ENCODE results near the gene ZDHHC24. TPM values are rescaled to one million over a fixed set of nuclear protein-coding genes. Genes with fewer than 3 reads are reported as not detected.

ZDHHC24 gene
- total RNA-seq, 2 experiments from 2014 or later, result 16.8 to 16.9 TPM

Other genes starting within 250 kb of the ZDHHC24 start
- gene CD248, start 229.0 kb downstream of the ZDHHC24 start, total RNA-seq, result 1 to 10 TPM; 2.4 to 2.5 TPM
- 1 to 10 TPM; 1.1 to 1.6 TPM for gene RIN1, start 209.6 kb downstream of the ZDHHC24 start, total RNA-seq
- 10 to 100 TPM; 47.4 to 48.0 TPM for gene BRMS1, start 200.9 kb downstream of the ZDHHC24 start, total RNA-seq
- 1 to 10 TPM; 8.5 to 9.4 TPM for gene B4GAT1, start 198.4 kb downstream of the ZDHHC24 start, total RNA-seq
- gene SLC29A2, start 174.3 kb downstream of the ZDHHC24 start, total RNA-seq, result 1 to 10 TPM; 8.3 to 8.9 TPM
- gene NPAS4, start 125.0 kb downstream of the ZDHHC24 start, total RNA-seq, result under 1 TPM; 0.27 to 0.52 TPM
- 10 to 100 TPM; 72.4 to 76.4 TPM for gene MRPL11, start 107.2 kb downstream of the ZDHHC24 start, total RNA-seq
- gene PELI3, start 79.1 kb downstream of the ZDHHC24 start, total RNA-seq, result 1 to 10 TPM; 6.7 to 7.2 TPM
- gene DPP3, start 65.6 kb downstream of the ZDHHC24 start, total RNA-seq, result 10 to 100 TPM; 78.4 to 82.3 TPM
- 10 to 100 TPM; 13.3 to 17.4 TPM for gene BBS1, start 35.4 kb downstream of the ZDHHC24 start, total RNA-seq
- under 1 TPM in 1 of 2 experiments, not detected in 1; 0.23 TPM for gene ACTN3, start 855 bp upstream of the ZDHHC24 start, total RNA-seq
- 1 to 10 TPM; 3.5 to 3.9 TPM for gene CTSF, start 22.6 kb upstream of the ZDHHC24 start, total RNA-seq
- gene CCDC87, start 47.0 kb upstream of the ZDHHC24 start, total RNA-seq, result under 1 TPM in 1 of 2 experiments, not detected in 1; 0.08 TPM
- gene CCS, start 47.1 kb upstream of the ZDHHC24 start, total RNA-seq, result 10 to 100 TPM; 28.8 to 32.6 TPM
- gene RBM14, start 70.6 kb upstream of the ZDHHC24 start, total RNA-seq, result 100 to 1,000 TPM; 124 to 140 TPM
- gene RBM4, start 92.7 kb upstream of the ZDHHC24 start, total RNA-seq, result 100 to 1,000 TPM; 124 to 137 TPM
- 10 to 100 TPM; 18.1 to 20.4 TPM for gene RBM4B, start 131.8 kb upstream of the ZDHHC24 start, total RNA-seq
- gene SPTBN2, start 183.2 kb upstream of the ZDHHC24 start, total RNA-seq, result under 1 TPM; 0.25 to 0.35 TPM

Data from activated CD4-positive, alpha-beta T cell treated with anti-CD3 and anti-CD28 coated beads, Interleukin-2, amount 10 ng/mL, durations not matched to agents 7 days and 5 days (primary cell).